Muscle layer of duodenum (tissue), 2 donors: ENCODE data around the gene CASP8AP2.
"Not testable (repeated sequence)": the region's sequence is repeated elsewhere in the genome, so short reads cannot be mapped to it uniquely, and the experiment has no call there.

ENCODE experiments used
- H3K27ac ChIP-seq: one replicate; pipeline ENCODE4 v1.7.0; 2013; ENCODE audit warnings: mild to moderate bottlenecking, low read length
- H3K27me3 ChIP-seq: one replicate; pipeline ENCODE4 v1.7.0; 2013; ENCODE audit warnings: low read depth, mild to moderate bottlenecking, control low read depth, low read length
- H3K36me3 ChIP-seq, 2 donors: one replicate each; pipeline ENCODE4 v1.7.0; 2013; ENCODE audit warnings: low read length in 2 of 2, control low read depth in 1 of 2, mild to moderate bottlenecking in 1 of 2; ENCODE audit not compliant: insufficient read depth in 2 of 2, control insufficient read depth in 1 of 2
- H3K4me1 ChIP-seq, 2 donors: one replicate each; pipeline ENCODE4 v1.7.0; 2013; ENCODE audit warnings: low read length in 2 of 2, mild to moderate bottlenecking in 2 of 2, control low read depth in 1 of 2, moderate library complexity in 1 of 2; ENCODE audit not compliant: insufficient read depth in 2 of 2, control insufficient read depth in 1 of 2
- H3K4me3 ChIP-seq, 2 donors: one replicate each; pipeline ENCODE4 v1.7.0; 2013; ENCODE audit warnings: low read length in 2 of 2, low read depth in 1 of 2, mild to moderate bottlenecking in 1 of 2
- H3K9me3 ChIP-seq, 2 donors: one replicate each; pipeline ENCODE4 v1.7.0; 2013; ENCODE audit warnings: low read length in 2 of 2, control low read depth in 1 of 2, mild to moderate bottlenecking in 1 of 2; ENCODE audit not compliant: control insufficient read depth in 1 of 2
- donor health status: healthy.

The CASP8AP2 gene

DNA sequence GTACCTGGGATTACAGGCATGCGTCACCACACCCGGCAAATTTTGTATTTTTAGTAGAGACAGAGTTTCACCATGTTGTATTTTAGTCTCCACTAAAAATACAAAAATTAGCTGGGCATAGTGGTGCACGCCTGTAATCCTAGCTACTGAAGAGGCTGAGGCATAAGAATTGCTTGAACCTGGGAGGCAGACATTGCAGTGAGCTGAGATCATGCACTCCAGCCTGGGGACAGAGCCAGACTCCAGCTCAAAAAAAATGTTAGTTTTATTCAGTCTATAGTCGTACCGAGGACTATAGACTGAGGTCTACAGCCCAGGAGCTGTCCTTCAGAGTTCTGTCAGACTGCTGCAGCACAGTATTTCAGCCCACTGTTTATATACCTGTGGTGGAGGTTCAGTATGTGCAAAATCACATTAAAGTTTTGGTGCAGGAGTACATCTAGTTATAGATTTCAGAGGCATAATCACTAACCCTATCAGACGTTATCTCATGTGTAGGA, 3.6 kb upstream of the CASP8AP2 start:
- Histone ChIP-seq H3K27ac (no peak overlapping the region), H3K4me3 (no peak overlapping the region), H3K4me1 (peaks cover 7 to 10% of the 10 kb centered on the region in 2 donors), H3K27me3 (no peaks in the 10 kb centered on the region), H3K36me3 (no peaks in the 10 kb centered on the region), H3K9me3 (no peaks in the 10 kb centered on the region)

DNA sequence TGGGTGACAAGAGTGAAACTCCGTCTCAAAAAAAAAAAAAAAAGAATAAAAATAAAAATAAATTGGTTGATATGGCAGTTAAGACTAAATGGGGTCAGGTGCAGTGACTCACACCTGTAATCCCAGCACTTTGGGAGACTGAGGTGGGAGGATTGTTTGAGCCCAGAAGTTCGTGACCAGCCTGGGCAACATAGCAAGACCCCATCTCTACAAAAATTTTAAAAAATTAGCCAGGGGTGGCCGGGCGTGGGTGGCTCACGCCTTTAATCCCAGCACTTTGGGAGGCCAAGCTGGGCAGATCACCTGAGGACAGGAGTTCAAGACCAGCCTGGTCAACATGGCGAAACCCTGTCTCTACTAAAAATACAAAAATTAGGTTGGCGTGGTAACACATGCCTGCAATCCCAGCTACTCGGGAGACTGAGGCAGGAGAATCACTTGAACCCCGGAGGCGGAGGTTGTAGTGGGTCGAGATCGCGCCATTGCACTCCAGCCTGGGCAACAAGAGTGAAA, 1.1 kb upstream of the CASP8AP2 start:
- H3K27ac ChIP-seq, result peak overlapping the region; percentile 90
- peak overlapping the region; percentile 92 to 97 for H3K4me3 ChIP-seq
- H3K4me1 ChIP-seq, result peaks cover 7 to 10% of the 10 kb centered on the region in 2 donors
- not testable (repeated sequence) for H3K36me3 ChIP-seq, H3K9me3 ChIP-seq, H3K27me3 ChIP-seq

DNA sequence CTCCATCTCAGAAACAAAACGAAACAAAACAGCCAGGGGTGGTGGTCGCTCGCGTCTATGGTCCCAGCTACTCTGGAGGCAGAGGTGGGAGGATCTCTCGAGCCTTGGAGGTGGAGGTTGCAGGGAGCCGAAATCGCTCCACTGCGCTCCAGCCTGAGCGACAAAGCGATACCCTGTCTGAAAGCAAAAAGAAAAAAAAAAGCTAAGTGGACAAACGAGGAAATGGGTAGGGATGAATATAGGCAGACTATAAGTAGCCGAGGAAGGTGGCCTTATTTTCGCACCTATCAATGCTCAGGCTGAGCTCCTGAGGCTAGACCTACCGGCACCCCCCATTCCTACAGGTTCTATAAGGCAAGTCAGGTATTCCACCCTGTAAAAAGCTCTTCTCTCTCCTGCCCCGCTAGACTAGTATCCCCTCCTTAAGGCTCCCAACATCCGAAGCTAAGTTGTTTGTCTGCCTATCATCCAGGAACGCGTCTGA, 650 bp upstream of the CASP8AP2 start:
- Histone ChIP-seq H3K36me3 (no peaks in the 10 kb centered on the region), H3K27ac (peak overlapping the region; percentile 90), H3K9me3 (no peaks in the 10 kb centered on the region), H3K4me3 (peak overlapping the region; percentile 92 to 97), H3K27me3 (no peaks in the 10 kb centered on the region), H3K4me1 (peaks cover 7 to 10% of the 10 kb centered on the region in 2 donors)

DNA sequence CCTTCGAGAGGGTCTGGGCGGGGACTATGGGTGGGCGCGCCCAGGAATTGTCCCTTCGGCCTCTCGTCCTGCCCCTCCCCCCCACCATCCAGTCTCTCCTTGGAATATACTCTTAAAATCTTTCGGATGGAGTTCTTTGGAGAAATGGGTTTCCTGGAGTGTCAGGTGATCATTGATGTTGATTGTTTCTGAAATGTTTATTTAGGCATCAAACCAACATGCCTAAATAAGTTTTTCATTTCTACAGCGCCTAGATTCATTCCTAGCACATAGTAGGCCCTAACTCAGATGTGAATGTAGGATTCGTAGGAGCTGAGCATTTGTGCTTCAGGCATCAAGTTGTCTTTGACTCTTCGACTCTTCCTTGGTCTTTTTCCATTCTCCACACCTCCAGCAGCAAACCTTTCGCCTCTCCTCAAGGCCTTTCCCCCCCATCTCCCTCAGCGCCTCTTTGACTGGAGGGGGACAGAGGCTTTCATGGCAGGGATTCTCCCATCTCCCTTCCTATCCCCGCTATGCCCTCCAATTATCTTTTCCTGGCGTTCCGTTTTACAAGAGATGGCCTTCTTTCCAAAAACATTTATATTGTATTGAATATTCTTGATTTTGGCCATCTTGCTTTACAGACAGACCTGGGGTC, 610 bp downstream of the CASP8AP2 start:
- peak overlapping the region; percentile 90 for H3K27ac ChIP-seq
- no peaks in the 10 kb centered on the region for H3K27me3 ChIP-seq
- no peaks in the 10 kb centered on the region for H3K36me3 ChIP-seq
- peaks cover 7 to 10% of the 10 kb centered on the region in 2 donors for H3K4me1 ChIP-seq
- no peaks in the 10 kb centered on the region for H3K9me3 ChIP-seq
- H3K4me3 ChIP-seq, result peak overlapping the region; percentile 93 to 97

DNA sequence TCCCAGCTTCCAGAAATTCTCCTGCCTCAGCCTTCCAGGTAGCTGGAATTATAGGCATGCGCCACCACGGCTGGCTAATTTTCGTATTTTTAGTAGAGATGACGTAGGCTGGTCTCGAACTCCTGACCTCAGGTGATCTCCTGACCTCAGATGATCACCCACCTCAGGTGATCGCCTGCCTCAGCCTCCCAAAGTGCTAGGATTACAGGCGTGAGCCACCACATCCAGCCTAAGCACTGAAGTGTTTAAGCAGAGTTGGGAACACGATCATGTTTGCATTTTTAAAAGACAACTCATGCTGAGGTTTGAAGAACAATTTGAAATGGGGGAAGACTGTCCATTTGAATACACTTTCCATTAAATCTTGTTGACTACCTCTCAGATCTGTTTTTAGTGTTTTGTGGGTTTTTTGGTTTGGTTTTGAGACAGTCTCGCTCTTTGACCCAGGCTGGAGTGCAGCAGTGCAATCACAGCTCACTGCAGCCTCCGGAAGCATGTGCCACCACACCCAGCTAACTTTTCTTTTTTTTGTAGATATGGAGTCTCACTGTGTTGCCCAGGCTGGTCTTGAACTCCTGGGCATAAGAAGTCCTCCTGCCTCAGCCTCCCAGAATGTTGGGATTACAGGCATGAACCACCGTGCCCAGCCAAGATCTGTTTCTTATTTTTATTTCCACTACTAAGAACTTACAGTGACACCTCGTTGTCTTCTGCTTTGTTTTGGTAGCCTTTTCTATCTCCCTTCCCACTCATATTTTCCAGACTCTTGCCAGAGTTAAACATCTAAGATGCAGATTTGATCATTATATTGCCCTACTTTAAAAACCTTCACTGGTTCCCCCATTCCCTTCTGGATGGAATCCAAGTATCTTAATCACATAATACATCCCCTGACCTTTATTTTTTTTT, 5.5 kb downstream of the CASP8AP2 start:
- no peak overlapping the region for H3K27ac ChIP-seq

DNA sequence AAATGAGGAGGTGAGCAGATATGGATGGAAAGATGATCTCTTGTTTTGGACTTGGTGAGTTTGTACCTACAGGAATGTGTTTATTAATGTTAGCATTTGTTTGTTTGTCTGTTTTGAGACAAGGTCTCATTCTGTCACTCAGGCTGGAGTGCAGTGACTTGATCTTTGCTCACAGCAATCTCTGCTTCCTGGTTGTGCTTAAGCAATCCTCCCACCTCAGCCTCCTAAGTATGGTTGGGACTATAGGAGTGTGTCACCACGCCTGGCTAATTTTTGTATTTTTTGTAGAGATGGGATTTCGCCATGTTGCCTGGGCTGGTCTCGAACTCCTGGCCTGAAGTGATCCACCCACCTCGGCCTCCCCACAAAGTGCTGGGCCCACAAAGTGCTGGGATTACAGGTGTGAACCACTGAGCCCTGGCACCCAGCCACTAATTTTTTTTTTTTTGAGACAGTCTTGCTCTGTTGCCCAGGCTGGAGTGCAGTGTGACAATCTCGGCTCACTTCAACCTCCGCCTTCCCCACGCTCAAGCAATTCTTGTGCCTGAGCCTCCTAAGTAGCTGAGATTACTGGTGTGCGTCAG, 7.1 kb downstream of the CASP8AP2 start:
- Histone ChIP-seq H3K27ac (no peak overlapping the region), H3K4me1 (peaks cover 0 to 6% of the 10 kb centered on the region in 2 donors), H3K36me3 (peaks cover 0 to 5% of the 10 kb centered on the region in 2 donors)

More for the DNA sequence above, 5.5 kb downstream of the CASP8AP2 start:
- no peak overlapping the region for H3K4me3 ChIP-seq
- peaks cover 6 to 9% of the 10 kb centered on the region in 2 donors for H3K4me1 ChIP-seq
- H3K36me3 ChIP-seq, result no peaks in the 10 kb centered on the region
- H3K27me3 ChIP-seq, result no peaks in the 10 kb centered on the region
- no peaks in the 10 kb centered on the region for H3K9me3 ChIP-seq

DNA sequence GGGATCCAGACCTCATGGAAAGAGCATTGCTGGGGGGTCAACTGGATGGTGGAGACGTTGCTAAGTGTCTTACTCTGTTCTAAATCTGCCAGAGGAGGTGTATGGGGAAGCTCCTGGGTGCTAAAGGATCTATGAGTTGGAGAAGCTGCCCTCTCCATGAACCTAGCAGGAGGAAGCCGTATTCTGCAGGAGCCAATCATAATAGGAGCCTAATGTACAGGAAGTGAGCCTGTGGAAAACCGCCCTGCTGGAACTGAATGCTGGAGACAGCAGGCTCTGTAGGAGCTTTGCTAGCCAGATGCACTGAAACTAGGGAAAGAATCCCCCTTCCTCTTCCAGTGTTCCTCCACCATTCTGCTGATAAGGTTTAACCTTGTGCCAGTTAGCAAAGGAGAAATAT, 10.9 kb downstream of the CASP8AP2 start:
- H3K4me1 ChIP-seq, result peaks cover 0 to 16% of the 10 kb centered on the region in 2 donors
- H3K36me3 ChIP-seq, result peaks cover 0 to 5% of the 10 kb centered on the region in 2 donors
- H3K27ac ChIP-seq, result no peak overlapping the region
- no peaks in the 10 kb centered on the region for H3K9me3 ChIP-seq
- no peaks in the 10 kb centered on the region for H3K27me3 ChIP-seq
- H3K4me3 ChIP-seq, result no peak overlapping the region

More for the DNA sequence above, 7.1 kb downstream of the CASP8AP2 start:
- no peaks in the 10 kb centered on the region for H3K9me3 ChIP-seq
- no peak overlapping the region for H3K4me3 ChIP-seq
- H3K27me3 ChIP-seq, result no peaks in the 10 kb centered on the region

DNA sequence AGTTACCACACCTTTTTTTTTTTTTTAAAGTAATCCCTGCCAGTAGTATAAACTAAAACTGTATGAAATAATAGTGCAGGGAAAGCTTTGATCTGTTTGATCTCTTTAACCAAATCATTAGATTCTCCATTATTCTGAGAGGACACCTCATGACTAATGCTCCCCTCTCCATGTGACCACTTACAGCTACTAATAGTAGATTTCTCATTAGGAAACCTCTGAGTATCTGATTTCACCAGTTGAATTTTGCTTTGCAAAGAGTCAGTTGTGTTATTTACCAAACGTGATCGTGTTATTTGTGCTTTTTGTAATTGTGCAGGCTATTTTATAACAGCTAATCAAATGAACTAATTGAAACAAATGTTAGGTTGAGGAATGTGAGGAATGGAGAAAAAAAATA, 12.5 kb downstream of the CASP8AP2 start:
- Histone ChIP-seq H3K27me3 (no peaks in the 10 kb centered on the region), H3K36me3 (peaks cover 0 to 6% of the 10 kb centered on the region in 2 donors), H3K9me3 (no peaks in the 10 kb centered on the region)

DNA sequence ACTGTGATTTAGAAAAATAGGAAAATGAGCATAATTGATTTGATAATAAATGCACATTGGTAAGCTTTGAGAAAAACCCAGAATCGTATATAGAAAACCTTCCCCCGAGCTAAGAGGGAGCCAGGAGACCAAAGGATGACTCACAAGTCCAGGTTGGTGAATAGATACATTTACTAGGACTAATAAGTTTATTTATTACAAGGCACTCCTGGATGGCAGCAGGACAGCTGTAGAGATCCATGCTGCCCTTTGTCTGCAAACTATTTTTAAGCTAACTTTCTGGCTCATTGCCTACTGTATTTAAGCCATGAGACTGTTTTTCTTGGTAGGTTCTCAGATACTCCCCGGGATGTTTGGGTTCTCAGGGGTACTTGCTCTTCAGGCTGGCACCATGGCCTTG, 13.4 kb downstream of the CASP8AP2 start:
- Histone ChIP-seq H3K36me3 (peaks cover 0 to 11% of the 10 kb centered on the region in 2 donors), H3K27me3 (no peaks in the 10 kb centered on the region), H3K4me3 (no peak overlapping the region), H3K27ac (no peak overlapping the region), H3K4me1 (peaks cover 0 to 16% of the 10 kb centered on the region in 2 donors), H3K9me3 (no peaks in the 10 kb centered on the region)

More for the DNA sequence above, 12.5 kb downstream of the CASP8AP2 start:
- peaks cover 0 to 16% of the 10 kb centered on the region in 2 donors for H3K4me1 ChIP-seq
- H3K4me3 ChIP-seq, result no peak overlapping the region
- H3K27ac ChIP-seq, result no peak overlapping the region

DNA sequence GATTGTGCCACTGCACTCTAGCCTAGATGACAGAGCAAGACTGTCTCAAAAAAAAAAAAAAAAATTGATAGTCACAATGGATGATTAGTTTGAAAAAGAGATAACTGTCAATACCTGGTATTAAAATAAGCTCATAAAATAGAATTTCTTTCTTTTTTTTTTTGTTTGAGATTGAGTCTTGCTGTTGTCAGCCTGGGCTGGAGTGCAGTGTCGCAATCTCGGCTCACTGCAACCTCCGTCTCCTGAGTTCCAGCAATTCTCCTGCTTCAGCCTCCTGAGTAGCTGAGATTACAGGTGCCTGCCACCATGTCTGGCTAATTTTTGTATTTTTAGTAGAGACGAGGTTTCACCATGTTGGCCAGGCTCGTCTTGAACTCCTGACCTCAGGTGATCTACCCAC, 17.8 kb downstream of the CASP8AP2 start:
- H3K27ac ChIP-seq, H3K36me3 ChIP-seq, H3K4me1 ChIP-seq, H3K4me3 ChIP-seq, H3K27me3 ChIP-seq, H3K9me3 ChIP-seq: not testable (repeated sequence)

DNA sequence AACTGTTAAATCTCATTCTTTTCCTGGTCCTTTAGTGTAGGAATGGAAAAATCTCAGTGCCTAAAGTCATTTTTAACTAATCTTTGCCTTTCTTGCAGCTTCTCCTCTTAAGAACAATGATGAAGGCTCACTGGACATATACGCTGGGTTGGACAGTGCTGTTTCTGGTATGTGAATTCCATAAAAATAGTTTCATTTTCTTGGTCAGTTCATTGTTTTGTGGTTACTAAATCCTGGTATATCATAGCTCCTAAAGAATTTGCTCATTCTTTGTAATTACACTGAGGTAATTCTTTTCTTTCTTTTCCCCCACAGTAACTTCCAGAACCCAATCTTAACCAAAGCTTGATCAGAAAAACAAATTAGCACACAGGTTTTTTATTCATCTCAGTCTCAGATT, 23.4 kb downstream of the CASP8AP2 start:
- Histone ChIP-seq H3K4me3 (no peak overlapping the region), H3K36me3 (peaks cover 13 to 43% of the 10 kb centered on the region in 2 donors), H3K27ac (no peak overlapping the region), H3K27me3 (no peaks in the 10 kb centered on the region), H3K4me1 (no peaks in the 10 kb centered on the region), H3K9me3 (no peaks in the 10 kb centered on the region)
